ENCODE results near the gene FADS3.
A peak's percentile ranks its signal among the peaks of the same experiment; 100 is the strongest.

The FADS3 gene

GRCh38 chr11:61838501-61838900, 52.8 kb downstream of the FADS3 start:
- Mint-ChIP-seq H3K27ac (ENCODE audit: low read depth) (no peak overlapping the region), H3K9me3 (no peaks in the 10 kb centered on the region), H3K27me3 (no peaks in the 10 kb centered on the region), H3K4me3 (no peak overlapping the region), H3K4me1 (peaks cover 17% of the 10 kb centered on the region), H3K36me3 (ENCODE audit: insufficient read depth) (peaks cover 1% of the 10 kb centered on the region)
- no peak for ATAC-seq (replicated peaks; ENCODE audit: extremely low read depth, poor library complexity, severe bottlenecking)
- no peak for DNase-seq (ENCODE audit: low spot score in 2 of 2)

DNA sequence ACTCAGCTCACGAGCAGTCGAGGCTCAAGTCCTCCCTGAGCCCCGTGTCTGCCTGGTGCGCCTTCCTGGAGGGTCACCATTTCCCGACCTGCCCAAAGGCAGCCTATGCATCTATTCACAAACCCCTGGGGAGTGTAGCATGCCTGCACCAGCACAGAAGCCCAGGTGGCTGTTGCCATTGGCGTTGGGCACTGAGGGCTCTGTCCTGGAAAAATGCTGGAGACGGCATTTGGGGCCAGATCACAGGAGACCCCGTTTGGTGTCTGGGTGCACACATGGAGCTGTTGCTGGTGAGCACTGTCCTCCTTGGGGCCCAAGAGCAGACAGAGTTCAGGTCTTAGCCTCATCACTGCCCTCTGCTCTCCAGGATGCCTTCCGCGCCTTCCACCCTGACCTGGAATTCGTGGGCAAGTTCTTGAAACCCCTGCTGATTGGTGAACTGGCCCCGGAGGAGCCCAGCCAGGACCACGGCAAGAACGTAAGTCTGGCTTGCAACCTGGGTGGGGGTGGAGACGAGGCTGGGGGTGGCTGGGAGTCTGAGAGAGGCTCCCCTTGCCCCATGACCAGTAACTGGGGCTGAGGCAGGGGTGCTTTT, 53.8 kb downstream of the FADS3 start:
- H3K4me1 Mint-ChIP-seq: peaks cover 25% of the 10 kb centered on the region
- DNase-seq (ENCODE audit: low spot score in 2 of 2) (no peak), ATAC-seq (replicated peaks; ENCODE audit: extremely low read depth, poor library complexity, severe bottlenecking) (no peak)
- H3K36me3 Mint-ChIP-seq (ENCODE audit: insufficient read depth): peaks cover 1% of the 10 kb centered on the region
- no peak overlapping the region for H3K27ac Mint-ChIP-seq (ENCODE audit: low read depth)
- no peaks in the 10 kb centered on the region for H3K27me3 Mint-ChIP-seq
- no peaks in the 10 kb centered on the region for H3K9me3 Mint-ChIP-seq
- H3K4me3 Mint-ChIP-seq: no peak overlapping the region

DNA sequence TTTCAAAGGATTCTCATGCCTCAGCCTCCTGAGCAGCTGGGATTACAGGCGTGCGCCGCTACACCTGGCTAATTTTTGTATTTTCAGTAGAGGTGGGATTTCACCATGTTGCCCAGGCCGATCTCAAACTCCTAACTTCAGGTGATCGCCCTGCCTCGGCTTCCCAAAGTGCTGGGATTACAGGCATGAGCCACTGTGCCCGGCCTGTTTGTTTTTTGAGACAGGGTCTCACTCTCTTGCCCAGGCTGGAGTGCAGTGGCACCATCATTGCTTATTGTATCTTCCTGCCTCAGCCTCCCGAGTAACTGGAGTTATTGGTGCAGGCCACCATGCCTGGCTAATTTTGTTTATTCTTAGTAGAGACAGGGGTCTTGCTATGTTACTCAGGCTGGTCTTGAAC, 55.2 kb downstream of the FADS3 start:
- Mint-ChIP-seq H3K27me3 (peaks cover 3% of the 10 kb centered on the region), H3K4me3 (no peak overlapping the region)

DNA sequence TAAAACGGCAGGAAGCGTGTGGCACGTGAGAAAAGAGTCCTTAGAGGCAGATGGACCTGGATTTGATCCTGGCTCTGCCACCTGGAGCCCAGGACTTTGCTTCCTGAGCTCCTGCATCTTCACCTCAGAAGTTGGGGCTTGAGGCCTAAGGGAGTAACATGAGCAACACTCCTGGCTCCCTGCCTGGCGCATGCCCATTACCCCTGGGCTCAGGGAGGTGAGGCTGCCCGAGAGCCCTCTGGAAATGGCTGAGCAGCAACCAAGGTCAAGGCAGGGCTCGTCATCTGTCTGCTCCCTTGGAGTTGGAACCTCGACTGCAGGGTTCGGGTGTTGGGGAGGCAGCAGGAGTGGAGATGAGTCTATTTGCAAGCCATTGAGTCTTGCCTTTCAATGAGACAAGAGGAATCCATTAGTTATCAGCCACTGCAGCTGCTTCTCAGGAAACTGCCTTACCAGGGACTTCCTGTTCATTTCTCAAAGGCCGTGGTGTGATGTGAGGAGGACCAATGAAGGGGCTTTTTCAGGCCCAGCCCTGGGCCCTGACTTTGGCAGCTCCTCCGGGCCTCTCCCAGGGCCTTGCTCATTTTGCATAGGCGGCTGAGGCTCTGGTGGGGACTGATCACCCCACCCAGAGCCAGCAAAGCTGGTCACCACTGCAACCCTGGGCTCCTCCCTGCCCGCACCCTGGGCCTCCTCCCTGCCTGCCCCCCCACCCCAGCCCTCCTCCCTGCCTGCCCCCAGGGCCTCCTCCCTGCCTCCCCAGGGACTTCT, 56.9 kb downstream of the FADS3 start:
- peak; percentile 100 for ATAC-seq (replicated peaks; ENCODE audit: extremely low read depth, poor library complexity, severe bottlenecking)
- peaks cover 32% of the 10 kb centered on the region for H3K4me1 Mint-ChIP-seq
- no peaks in the 10 kb centered on the region for H3K9me3 Mint-ChIP-seq
- H3K27ac Mint-ChIP-seq (ENCODE audit: low read depth): peak overlapping the region; percentile 81
- peaks cover 20% of the 10 kb centered on the region for H3K27me3 Mint-ChIP-seq
- no peaks in the 10 kb centered on the region for H3K36me3 Mint-ChIP-seq (ENCODE audit: insufficient read depth)
- peak; percentile 32 to 48 for DNase-seq (ENCODE audit: low spot score in 2 of 2)
- H3K4me3 Mint-ChIP-seq: peak overlapping the region; percentile 27

More for the DNA sequence above, 55.2 kb downstream of the FADS3 start:
- DNase-seq (ENCODE audit: low spot score in 2 of 2) (no peak), ATAC-seq (replicated peaks; ENCODE audit: extremely low read depth, poor library complexity, severe bottlenecking) (no peak)
- H3K9me3 Mint-ChIP-seq: no peaks in the 10 kb centered on the region
- H3K4me1 Mint-ChIP-seq: peaks cover 32% of the 10 kb centered on the region
- H3K27ac Mint-ChIP-seq (ENCODE audit: low read depth): no peak overlapping the region
- H3K36me3 Mint-ChIP-seq (ENCODE audit: insufficient read depth): no peaks in the 10 kb centered on the region

DNA sequence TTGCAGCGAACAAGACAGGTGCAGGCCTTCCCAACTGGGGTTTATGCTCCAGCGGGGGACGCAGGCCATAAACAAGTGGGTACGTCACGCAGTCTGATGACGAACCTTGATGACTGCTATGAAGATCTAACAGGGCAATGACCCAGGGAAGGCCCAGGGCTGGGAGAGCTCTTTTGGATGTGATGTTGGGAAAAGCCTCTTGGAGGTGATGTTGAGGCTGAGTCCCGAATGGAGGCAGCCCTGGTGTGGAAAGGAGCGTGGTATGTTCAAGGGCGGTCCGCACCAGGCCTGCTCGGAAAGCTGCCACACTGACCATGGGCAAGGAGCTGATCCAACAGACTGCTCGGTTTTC, 57.4 kb downstream of the FADS3 start:
- H3K9me3 Mint-ChIP-seq: no peaks in the 10 kb centered on the region
- DNase-seq (ENCODE audit: low spot score in 2 of 2) (no peak), ATAC-seq (replicated peaks; ENCODE audit: extremely low read depth, poor library complexity, severe bottlenecking) (no peak)
- H3K4me3 Mint-ChIP-seq: peak overlapping the region; percentile 26
- H3K4me1 Mint-ChIP-seq: peaks cover 32% of the 10 kb centered on the region
- peaks cover 1% of the 10 kb centered on the region for H3K36me3 Mint-ChIP-seq (ENCODE audit: insufficient read depth)
- H3K27ac Mint-ChIP-seq (ENCODE audit: low read depth): peak overlapping the region; percentile 81
- peaks cover 21% of the 10 kb centered on the region for H3K27me3 Mint-ChIP-seq

GRCh38 chr11:61833471-61833870, 57.9 kb downstream of the FADS3 start:
- Mint-ChIP-seq H3K36me3 (ENCODE audit: insufficient read depth) (peaks cover 1% of the 10 kb centered on the region), H3K4me3 (peak overlapping the region; percentile 26), H3K9me3 (no peaks in the 10 kb centered on the region), H3K4me1 (peaks cover 36% of the 10 kb centered on the region), H3K27ac (ENCODE audit: low read depth) (peak overlapping the region; percentile 81), H3K27me3 (peaks cover 21% of the 10 kb centered on the region)
- DNase-seq (ENCODE audit: low spot score in 2 of 2): no peak
- ATAC-seq (replicated peaks; ENCODE audit: extremely low read depth, poor library complexity, severe bottlenecking): no peak

GRCh38 chr11:61832754-61833153, 58.6 kb downstream of the FADS3 start:
- peaks cover 42% of the 10 kb centered on the region for H3K4me1 Mint-ChIP-seq
- no peak overlapping the region for H3K4me3 Mint-ChIP-seq
- peaks cover 21% of the 10 kb centered on the region for H3K27me3 Mint-ChIP-seq
- DNase-seq (ENCODE audit: low spot score in 2 of 2) (no peak), ATAC-seq (replicated peaks; ENCODE audit: extremely low read depth, poor library complexity, severe bottlenecking) (no peak)
- H3K27ac Mint-ChIP-seq (ENCODE audit: low read depth): no peak overlapping the region
- H3K36me3 Mint-ChIP-seq (ENCODE audit: insufficient read depth): peaks cover 1% of the 10 kb centered on the region
- no peaks in the 10 kb centered on the region for H3K9me3 Mint-ChIP-seq

DNA sequence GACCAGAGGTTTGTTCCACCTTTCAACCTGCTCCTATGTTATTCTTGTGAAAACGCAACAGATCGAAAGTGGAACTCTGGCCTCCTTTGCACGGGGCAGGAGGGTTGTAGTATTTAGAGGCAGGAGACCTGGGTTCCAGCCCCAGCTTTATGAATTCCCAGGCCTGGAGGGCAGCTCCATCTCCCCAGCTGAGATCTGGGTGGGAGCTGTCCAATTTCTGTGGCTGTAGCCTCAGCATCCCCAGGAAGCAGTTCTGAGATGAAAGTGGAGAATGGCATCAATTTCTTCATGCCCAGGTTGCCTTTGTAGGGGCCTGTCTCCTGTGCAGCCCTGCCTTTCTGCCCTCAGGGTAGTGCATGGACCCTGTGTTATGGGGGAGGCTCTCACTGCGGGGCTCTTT, 59.1 kb downstream of the FADS3 start:
- DNase-seq (ENCODE audit: low spot score in 2 of 2) (no peak), ATAC-seq (replicated peaks; ENCODE audit: extremely low read depth, poor library complexity, severe bottlenecking) (no peak)
- peaks cover 22% of the 10 kb centered on the region for H3K27me3 Mint-ChIP-seq
- peaks cover 1% of the 10 kb centered on the region for H3K36me3 Mint-ChIP-seq (ENCODE audit: insufficient read depth)
- H3K4me1 Mint-ChIP-seq: peaks cover 44% of the 10 kb centered on the region
- H3K4me3 Mint-ChIP-seq: no peak overlapping the region
- H3K27ac Mint-ChIP-seq (ENCODE audit: low read depth): no peak overlapping the region
- no peaks in the 10 kb centered on the region for H3K9me3 Mint-ChIP-seq

- H3K4me3 Mint-ChIP-seq: no peak overlapping the region
- no peaks in the 10 kb centered on the region for H3K9me3 Mint-ChIP-seq
- DNase-seq (ENCODE audit: low spot score in 2 of 2): no peak
- no peak for ATAC-seq (replicated peaks; ENCODE audit: extremely low read depth, poor library complexity, severe bottlenecking)
- H3K27ac Mint-ChIP-seq (ENCODE audit: low read depth): no peak overlapping the region
- peaks cover 36% of the 10 kb centered on the region for H3K27me3 Mint-ChIP-seq
- H3K36me3 Mint-ChIP-seq (ENCODE audit: insufficient read depth): peaks cover 3% of the 10 kb centered on the region
- H3K4me1 Mint-ChIP-seq: peaks cover 47% of the 10 kb centered on the region
These were observed 60.9 kb downstream of the FADS3 start for GRCh38 chr11:61830237-61831105.

GRCh38 chr11:61829806-61830205, 61.5 kb downstream of the FADS3 start:
- Mint-ChIP-seq H3K9me3 (no peaks in the 10 kb centered on the region), H3K4me1 (peaks cover 43% of the 10 kb centered on the region), H3K4me3 (peak overlapping the region; percentile 82), H3K27me3 (peaks cover 36% of the 10 kb centered on the region), H3K36me3 (ENCODE audit: insufficient read depth) (peaks cover 3% of the 10 kb centered on the region), H3K27ac (ENCODE audit: low read depth) (no peak overlapping the region)
- no peak for DNase-seq (ENCODE audit: low spot score in 2 of 2)
- no peak for ATAC-seq (replicated peaks; ENCODE audit: extremely low read depth, poor library complexity, severe bottlenecking)

DNA sequence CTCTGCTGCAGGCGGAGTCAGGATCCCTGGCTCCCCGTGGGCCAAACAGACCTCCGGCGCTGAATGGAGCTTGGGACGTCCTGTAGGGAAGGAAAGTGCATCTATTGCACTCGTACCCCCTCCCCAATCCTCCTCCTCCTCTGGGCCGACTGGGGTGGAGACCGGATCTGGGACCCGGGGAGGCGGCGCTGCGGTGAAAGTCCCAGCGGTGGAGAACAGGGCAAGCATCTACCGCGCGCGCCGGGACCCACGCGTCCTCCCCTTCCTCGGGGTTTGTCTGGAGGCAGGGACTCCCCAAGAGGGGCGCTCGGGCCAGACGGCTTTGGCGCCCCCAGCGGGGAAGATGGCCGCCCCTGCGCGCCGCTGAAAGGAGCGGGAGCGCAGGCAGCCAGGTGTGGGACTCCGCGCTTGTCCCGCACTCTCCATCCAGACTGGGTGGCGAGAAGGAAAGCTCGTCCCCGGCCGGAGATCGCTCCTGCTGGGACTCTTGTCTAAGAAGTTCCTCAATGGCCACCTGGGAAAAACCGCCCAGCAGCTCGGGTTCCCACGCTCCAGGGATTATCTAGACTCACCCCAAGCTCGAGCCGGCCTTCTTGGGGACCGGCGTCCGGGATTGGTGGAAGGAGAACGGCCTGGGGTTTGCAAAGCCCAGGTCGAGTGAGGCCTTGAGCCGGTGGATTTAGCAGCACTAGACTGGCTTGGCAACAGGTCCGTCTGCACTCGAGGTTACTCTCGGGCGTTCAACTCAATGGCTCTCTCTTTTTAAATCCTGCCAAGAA, 62.5 kb downstream of the FADS3 start:
- H3K4me3 Mint-ChIP-seq: peak overlapping the region; percentile 82
- H3K27me3 Mint-ChIP-seq: peaks cover 36% of the 10 kb centered on the region
- H3K36me3 Mint-ChIP-seq (ENCODE audit: insufficient read depth): peaks cover 4% of the 10 kb centered on the region
- H3K9me3 Mint-ChIP-seq: no peaks in the 10 kb centered on the region
- DNase-seq (ENCODE audit: low spot score in 2 of 2): no peak
- H3K27ac Mint-ChIP-seq (ENCODE audit: low read depth): no peak overlapping the region
- peaks cover 33% of the 10 kb centered on the region for H3K4me1 Mint-ChIP-seq
- ATAC-seq (replicated peaks; ENCODE audit: extremely low read depth, poor library complexity, severe bottlenecking): peak; percentile 41

- ATAC-seq (replicated peaks; ENCODE audit: extremely low read depth, poor library complexity, severe bottlenecking) (no peak), DNase-seq (ENCODE audit: low spot score in 2 of 2) (no peak)
- H3K36me3 Mint-ChIP-seq (ENCODE audit: insufficient read depth): peaks cover 4% of the 10 kb centered on the region
- peak overlapping the region; percentile 82 for H3K4me3 Mint-ChIP-seq
- H3K27ac Mint-ChIP-seq (ENCODE audit: low read depth): peak overlapping the region; percentile 46
- H3K4me1 Mint-ChIP-seq: peaks cover 28% of the 10 kb centered on the region
- H3K9me3 Mint-ChIP-seq: no peaks in the 10 kb centered on the region
- H3K27me3 Mint-ChIP-seq: peaks cover 36% of the 10 kb centered on the region
These were observed 63.0 kb downstream of the FADS3 start for GRCh38 chr11:61828379-61828628.

Data from central memory CD8-positive, alpha-beta T cell (primary cell).